ENCODE results near the gene PKN1.

DNA sequence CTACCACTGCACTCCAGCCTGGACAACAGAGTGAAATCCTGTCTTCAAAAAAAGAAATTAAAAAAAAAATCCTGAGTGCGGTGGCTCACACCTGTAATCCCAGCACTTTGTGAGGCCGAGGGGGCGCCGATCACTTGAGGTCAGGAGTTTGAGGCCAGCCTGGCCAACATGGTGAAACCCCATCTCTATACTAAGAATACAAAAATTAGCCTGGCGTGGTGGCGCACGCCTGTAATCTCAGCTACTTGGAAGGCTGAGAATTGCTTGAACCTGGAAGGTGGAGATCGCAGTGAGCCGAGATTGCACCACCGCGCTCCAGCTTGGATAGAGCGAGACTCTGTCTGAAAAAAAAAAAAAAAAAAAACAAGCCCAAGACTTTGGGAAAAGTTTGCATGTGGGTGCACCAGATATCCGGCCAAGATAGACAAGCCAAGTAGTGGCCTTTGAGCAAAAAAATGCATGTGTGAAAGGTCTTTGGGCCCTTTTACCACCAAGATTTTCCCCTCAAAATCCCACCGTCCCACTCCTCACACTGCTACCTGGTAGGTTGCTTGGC, 79.4 kb downstream of the PKN1 start:
- TF ChIP-seq, protein P1, sequence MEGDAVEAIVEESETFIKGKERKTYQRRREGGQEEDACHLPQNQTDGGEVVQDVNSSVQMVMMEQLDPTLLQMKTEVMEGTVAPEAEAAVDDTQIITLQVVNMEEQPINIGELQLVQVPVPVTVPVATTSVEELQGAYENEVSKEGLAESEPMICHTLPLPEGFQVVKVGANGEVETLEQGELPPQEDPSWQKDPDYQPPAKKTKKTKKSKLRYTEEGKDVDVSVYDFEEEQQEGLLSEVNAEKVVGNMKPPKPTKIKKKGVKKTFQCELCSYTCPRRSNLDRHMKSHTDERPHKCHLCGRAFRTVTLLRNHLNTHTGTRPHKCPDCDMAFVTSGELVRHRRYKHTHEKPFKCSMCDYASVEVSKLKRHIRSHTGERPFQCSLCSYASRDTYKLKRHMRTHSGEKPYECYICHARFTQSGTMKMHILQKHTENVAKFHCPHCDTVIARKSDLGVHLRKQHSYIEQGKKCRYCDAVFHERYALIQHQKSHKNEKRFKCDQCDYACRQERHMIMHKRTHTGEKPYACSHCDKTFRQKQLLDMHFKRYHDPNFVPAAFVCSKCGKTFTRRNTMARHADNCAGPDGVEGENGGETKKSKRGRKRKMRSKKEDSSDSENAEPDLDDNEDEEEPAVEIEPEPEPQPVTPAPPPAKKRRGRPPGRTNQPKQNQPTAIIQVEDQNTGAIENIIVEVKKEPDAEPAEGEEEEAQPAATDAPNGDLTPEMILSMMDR (conservative IDR thresholded peaks at IDR 0.05; ENCODE audit: low read depth in 2 of 2): no peak
- TF ChIP-seq JUNB (IDR thresholded peaks at IDR 0.05; ENCODE audit: unreplicated experiment) (no peak), POLR2AphosphoS5 (IDR thresholded peaks at IDR 0.05; ENCODE audit: low read depth) (no peak), EZH2phosphoT487 (IDR thresholded peaks at IDR 0.05; ENCODE audit: unreplicated experiment) (no peak), EZH2 (IDR thresholded peaks at IDR 0.05; ENCODE audit: low read depth, unreplicated experiment) (no peak), NANOG (IDR thresholded peaks at IDR 0.05; ENCODE audit: borderline replicate concordance) (no peak), CREB1 (CRISPR knock-in tag; IDR thresholded peaks at IDR 0.05; ENCODE audit: low read depth) (no peak), ZNF331 (CRISPR knock-in tag; IDR thresholded peaks at IDR 0.05; ENCODE audit: low read depth) (no peak)
- TF ChIP-seq, protein P2, sequence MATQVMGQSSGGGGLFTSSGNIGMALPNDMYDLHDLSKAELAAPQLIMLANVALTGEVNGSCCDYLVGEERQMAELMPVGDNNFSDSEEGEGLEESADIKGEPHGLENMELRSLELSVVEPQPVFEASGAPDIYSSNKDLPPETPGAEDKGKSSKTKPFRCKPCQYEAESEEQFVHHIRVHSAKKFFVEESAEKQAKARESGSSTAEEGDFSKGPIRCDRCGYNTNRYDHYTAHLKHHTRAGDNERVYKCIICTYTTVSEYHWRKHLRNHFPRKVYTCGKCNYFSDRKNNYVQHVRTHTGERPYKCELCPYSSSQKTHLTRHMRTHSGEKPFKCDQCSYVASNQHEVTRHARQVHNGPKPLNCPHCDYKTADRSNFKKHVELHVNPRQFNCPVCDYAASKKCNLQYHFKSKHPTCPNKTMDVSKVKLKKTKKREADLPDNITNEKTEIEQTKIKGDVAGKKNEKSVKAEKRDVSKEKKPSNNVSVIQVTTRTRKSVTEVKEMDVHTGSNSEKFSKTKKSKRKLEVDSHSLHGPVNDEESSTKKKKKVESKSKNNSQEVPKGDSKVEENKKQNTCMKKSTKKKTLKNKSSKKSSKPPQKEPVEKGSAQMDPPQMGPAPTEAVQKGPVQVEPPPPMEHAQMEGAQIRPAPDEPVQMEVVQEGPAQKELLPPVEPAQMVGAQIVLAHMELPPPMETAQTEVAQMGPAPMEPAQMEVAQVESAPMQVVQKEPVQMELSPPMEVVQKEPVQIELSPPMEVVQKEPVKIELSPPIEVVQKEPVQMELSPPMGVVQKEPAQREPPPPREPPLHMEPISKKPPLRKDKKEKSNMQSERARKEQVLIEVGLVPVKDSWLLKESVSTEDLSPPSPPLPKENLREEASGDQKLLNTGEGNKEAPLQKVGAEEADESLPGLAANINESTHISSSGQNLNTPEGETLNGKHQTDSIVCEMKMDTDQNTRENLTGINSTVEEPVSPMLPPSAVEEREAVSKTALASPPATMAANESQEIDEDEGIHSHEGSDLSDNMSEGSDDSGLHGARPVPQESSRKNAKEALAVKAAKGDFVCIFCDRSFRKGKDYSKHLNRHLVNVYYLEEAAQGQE (IDR thresholded peaks at IDR 0.05; ENCODE audit: unreplicated experiment): no peak
- TF ChIP-seq, protein P3, sequence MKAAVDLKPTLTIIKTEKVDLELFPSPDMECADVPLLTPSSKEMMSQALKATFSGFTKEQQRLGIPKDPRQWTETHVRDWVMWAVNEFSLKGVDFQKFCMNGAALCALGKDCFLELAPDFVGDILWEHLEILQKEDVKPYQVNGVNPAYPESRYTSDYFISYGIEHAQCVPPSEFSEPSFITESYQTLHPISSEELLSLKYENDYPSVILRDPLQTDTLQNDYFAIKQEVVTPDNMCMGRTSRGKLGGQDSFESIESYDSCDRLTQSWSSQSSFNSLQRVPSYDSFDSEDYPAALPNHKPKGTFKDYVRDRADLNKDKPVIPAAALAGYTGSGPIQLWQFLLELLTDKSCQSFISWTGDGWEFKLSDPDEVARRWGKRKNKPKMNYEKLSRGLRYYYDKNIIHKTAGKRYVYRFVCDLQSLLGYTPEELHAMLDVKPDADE (IDR thresholded peaks at IDR 0.05): no peak
